ENCODE results near the gene PRSS22. TPM values are rescaled to one million over a fixed set of nuclear protein-coding genes. Genes with fewer than 3 reads are reported as not detected.

PRSS22 gene
- polyA plus RNA-seq, 1 donor from 2014 or later: not detected

GRCh38 chr16:2905988-2906387 is 48.0 kb upstream of the PRSS22 start:
- no peak overlapping the region for H3K4me2 ChIP-seq (ENCODE audit: low read length)
- no peaks in the 10 kb centered on the region for H4K20me1 ChIP-seq (ENCODE audit: insufficient read depth)
- H3K27me3 ChIP-seq (ENCODE audit: insufficient read depth, low read depth, low read length): no peaks in the 10 kb centered on the region
- no peak overlapping the region for H2AFZ ChIP-seq (ENCODE audit: low read depth, low read length)
- no peaks in the 10 kb centered on the region for H3K9me2 ChIP-seq (ENCODE audit: insufficient read depth, low read length)
- no peak for TF ChIP-seq TAF1 (IDR thresholded peaks at IDR 0.05; ENCODE audit: low read depth)
- no peak for TF ChIP-seq RAD21 (conservative IDR thresholded peaks at IDR 0.05)
- peak; percentile 10 for TF ChIP-seq MXI1 (conservative IDR thresholded peaks at IDR 0.05; ENCODE audit: poor library complexity, severe bottlenecking)
- no peaks in the 10 kb centered on the region for H3K36me3 ChIP-seq (ENCODE audit: insufficient read depth, low read length)
- no peaks in the 10 kb centered on the region for H3K79me2 ChIP-seq (replicated peaks; ENCODE audit: insufficient read depth, low read length)
- H3K27ac ChIP-seq (ENCODE audit: low read length): peak overlapping the region; percentile 64
- H3F3A ChIP-seq (ENCODE audit: insufficient read depth, low read length, poor library complexity, severe bottlenecking): no peaks in the 10 kb centered on the region
- no peak overlapping the region for H3K9ac ChIP-seq (ENCODE audit: low read length)
- H3K9me3 ChIP-seq (ENCODE audit: low read length): no peaks in the 10 kb centered on the region
- H3K4me3 ChIP-seq (ENCODE audit: low read length): peak overlapping the region; percentile 89

- peak overlapping the region; percentile 88 for H3K9ac ChIP-seq (ENCODE audit: low read length)
- H3K4me2 ChIP-seq (ENCODE audit: low read length): peak overlapping the region; percentile 89
- no peaks in the 10 kb centered on the region for H3K9me2 ChIP-seq (ENCODE audit: insufficient read depth, low read length)
- H3K27ac ChIP-seq (ENCODE audit: low read length): peak overlapping the region; percentile 86
- H3K27me3 ChIP-seq (ENCODE audit: insufficient read depth, low read depth, low read length): no peaks in the 10 kb centered on the region
- H3K9me3 ChIP-seq (ENCODE audit: low read length): no peaks in the 10 kb centered on the region
- peak overlapping the region; percentile 7 for H2AFZ ChIP-seq (ENCODE audit: low read depth, low read length)
- H3K36me3 ChIP-seq (ENCODE audit: insufficient read depth, low read length): no peaks in the 10 kb centered on the region
- no peaks in the 10 kb centered on the region for H4K20me1 ChIP-seq (ENCODE audit: insufficient read depth)
- no peak for TF ChIP-seq EP300 (conservative IDR thresholded peaks at IDR 0.05; ENCODE audit: poor library complexity, severe bottlenecking)
- no peak for TF ChIP-seq RAD21 (conservative IDR thresholded peaks at IDR 0.05)
- peak; percentile 83 for TF ChIP-seq REST (IDR thresholded peaks at IDR 0.05; ENCODE audit: borderline replicate concordance)
- TF ChIP-seq POLR2AphosphoS5 (IDR thresholded peaks at IDR 0.05): peak; percentile 95
- peak; percentile 65 for TF ChIP-seq MXI1 (conservative IDR thresholded peaks at IDR 0.05; ENCODE audit: poor library complexity, severe bottlenecking)
- peak; percentile 97 for TF ChIP-seq TAF1 (IDR thresholded peaks at IDR 0.05; ENCODE audit: low read depth)
- no peak for TF ChIP-seq EZH2 (IDR thresholded peaks at IDR 0.05; ENCODE audit: borderline replicate concordance, insufficient read depth, low read length, poor library complexity, severe bottlenecking)
- no peaks in the 10 kb centered on the region for H3K79me2 ChIP-seq (replicated peaks; ENCODE audit: insufficient read depth, low read length)
- peak overlapping the region; percentile 89 for H3K4me3 ChIP-seq (ENCODE audit: low read length)
- no peaks in the 10 kb centered on the region for H3F3A ChIP-seq (ENCODE audit: insufficient read depth, low read length, poor library complexity, severe bottlenecking)
These were observed 47.4 kb upstream of the PRSS22 start for GRCh38 chr16:2905241-2905987.

GRCh38 chr16:2904922-2905240 is 46.9 kb upstream of the PRSS22 start:
- Histone ChIP-seq H3F3A (ENCODE audit: insufficient read depth, low read length, poor library complexity, severe bottlenecking) (no peaks in the 10 kb centered on the region), H3K9me2 (ENCODE audit: insufficient read depth, low read length) (no peaks in the 10 kb centered on the region), H3K4me2 (ENCODE audit: low read length) (peak overlapping the region; percentile 89), H3K27me3 (ENCODE audit: insufficient read depth, low read depth, low read length) (no peaks in the 10 kb centered on the region), H3K79me2 (replicated peaks; ENCODE audit: insufficient read depth, low read length) (no peaks in the 10 kb centered on the region), H3K9me3 (ENCODE audit: low read length) (no peaks in the 10 kb centered on the region), H3K4me3 (ENCODE audit: low read length) (peak overlapping the region; percentile 89), H2AFZ (ENCODE audit: low read depth, low read length) (peak overlapping the region; percentile 7), H4K20me1 (ENCODE audit: insufficient read depth) (no peaks in the 10 kb centered on the region), H3K27ac (ENCODE audit: low read length) (peak overlapping the region; percentile 86), H3K9ac (ENCODE audit: low read length) (peak overlapping the region; percentile 88), H3K36me3 (ENCODE audit: insufficient read depth, low read length) (no peaks in the 10 kb centered on the region)
- TF ChIP-seq CTCF (IDR thresholded peaks at IDR 0.05; ENCODE audit: poor library complexity, severe bottlenecking): no peak
- TF ChIP-seq EP300 (conservative IDR thresholded peaks at IDR 0.05; ENCODE audit: poor library complexity, severe bottlenecking): no peak
- no peak for TF ChIP-seq POLR2AphosphoS5 (IDR thresholded peaks at IDR 0.05)
- TF ChIP-seq MXI1 (conservative IDR thresholded peaks at IDR 0.05; ENCODE audit: poor library complexity, severe bottlenecking): no peak
- no peak for TF ChIP-seq SMC3 (conservative IDR thresholded peaks at IDR 0.05; ENCODE audit: poor library complexity)
- TF ChIP-seq REST (IDR thresholded peaks at IDR 0.05; ENCODE audit: borderline replicate concordance): no peak
- no peak for TF ChIP-seq RAD21 (conservative IDR thresholded peaks at IDR 0.05)
- no peak for TF ChIP-seq EZH2 (IDR thresholded peaks at IDR 0.05; ENCODE audit: borderline replicate concordance, insufficient read depth, low read length, poor library complexity, severe bottlenecking)
- TF ChIP-seq TAF1 (IDR thresholded peaks at IDR 0.05; ENCODE audit: low read depth): no peak
